Activated T-helper 1 cell treated with Interleukin-2 at 50 U/mL for 16 hours (primary cell): ENCODE results near the gene CST7.

Source experiments
- DNase-seq: peaks from one replicate; pipeline ENCODE4 v3.0.0-alpha.2; 2020; ENCODE audit warnings: low read depth

Gene CST7

DNA sequence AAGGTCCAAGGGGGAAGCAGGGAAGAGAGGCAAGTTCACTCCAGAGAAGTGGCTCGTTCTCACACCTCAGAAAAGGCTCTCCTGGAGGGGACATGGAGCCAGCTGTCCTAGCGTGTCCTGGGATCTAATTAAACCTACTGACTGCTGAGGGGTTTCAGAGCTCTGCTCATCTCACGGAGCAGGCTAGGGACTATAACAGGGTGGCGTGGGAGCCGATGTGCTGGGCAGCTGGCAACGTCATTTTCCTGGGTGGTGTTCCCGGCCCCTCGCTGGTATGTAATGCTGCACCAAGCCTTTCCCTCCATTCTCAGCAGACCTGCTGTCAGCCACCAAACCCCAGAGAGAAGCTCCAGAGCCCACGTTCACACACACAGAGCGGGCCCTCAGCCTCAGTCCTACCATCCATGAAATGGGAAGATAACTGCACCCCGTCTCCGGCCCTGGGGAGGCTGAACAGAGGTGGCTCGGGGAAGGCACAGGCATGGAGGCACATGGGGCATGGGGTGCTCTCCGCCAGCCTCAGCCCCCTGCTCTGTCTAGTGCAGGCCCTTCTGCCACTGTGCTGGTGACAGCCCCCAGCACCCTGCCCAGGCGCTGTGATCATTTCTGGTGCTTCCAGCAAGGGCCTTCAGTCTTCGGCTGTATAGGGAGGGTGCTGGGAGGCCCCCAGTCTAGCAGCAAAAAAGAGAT is 1.9 kb downstream of the CST7 start:
- DNase-seq = no peak

DNA sequence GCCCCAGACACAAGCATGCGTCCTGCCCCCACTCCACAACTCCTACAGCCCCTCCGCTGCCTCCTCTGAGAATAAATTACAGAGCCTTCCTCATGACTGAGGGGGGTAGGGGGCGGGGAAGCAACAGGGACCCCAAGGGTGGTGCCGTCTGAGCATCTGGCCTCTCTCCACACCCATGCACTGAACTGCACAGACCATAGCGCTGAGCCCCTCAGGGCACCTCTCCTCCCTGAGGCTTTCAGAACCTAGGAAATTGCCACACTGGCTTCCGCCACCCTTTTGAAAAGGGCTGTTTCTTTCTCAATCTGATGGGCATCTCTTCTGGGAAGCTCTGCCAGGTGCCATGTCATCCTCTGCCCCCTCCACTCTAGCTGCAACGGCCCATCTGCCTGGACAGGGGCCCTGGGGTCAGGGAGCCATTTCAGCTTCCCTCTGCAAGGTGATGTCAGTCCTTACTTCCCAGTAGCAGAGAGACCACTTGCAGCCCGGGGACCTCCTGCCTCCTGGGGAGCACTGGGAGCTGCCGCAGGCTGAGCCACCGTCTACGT is 2.5 kb downstream of the CST7 start:
- DNase-seq = no peak

DNA sequence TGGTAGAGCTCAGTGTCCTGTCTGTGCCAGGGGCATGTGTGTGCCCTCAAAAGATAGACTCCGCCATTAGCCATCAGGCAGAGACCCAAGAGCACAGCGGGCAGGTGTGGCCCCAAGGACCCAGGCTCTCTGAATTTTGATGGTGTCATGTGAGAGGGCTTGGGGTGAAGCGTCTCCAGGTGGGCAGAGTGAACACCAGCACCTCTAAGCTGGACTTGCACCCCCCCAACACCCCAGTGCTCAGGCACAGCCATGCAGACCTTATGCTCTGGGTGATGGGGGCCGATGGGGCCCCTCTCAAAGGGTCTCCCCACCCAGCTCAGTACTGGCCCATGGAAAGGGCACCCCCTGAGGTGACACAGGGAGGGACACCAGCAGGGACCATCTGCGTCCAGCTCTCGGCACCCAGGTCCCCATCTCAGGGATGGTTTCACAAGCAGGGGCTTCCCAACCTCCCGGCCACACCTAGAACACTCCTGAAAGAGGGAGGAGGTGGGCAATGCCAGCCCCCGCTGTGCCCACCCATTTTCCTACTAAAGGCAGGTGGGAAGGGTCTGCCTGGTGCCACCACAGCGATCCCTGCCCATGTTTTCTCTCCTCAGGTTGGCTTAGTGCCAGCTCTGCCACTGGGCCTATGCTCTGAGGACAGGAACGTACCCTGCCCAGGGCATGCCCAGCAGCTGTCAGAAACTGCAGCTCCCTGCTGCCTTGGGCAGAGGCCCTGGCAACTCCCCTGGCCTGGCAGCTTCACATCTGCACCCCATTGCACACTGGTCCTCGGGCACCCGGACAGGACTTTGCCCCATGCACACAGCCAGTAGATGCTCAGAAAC is 3.5 kb downstream of the CST7 start:
- no peak for DNase-seq

DNA sequence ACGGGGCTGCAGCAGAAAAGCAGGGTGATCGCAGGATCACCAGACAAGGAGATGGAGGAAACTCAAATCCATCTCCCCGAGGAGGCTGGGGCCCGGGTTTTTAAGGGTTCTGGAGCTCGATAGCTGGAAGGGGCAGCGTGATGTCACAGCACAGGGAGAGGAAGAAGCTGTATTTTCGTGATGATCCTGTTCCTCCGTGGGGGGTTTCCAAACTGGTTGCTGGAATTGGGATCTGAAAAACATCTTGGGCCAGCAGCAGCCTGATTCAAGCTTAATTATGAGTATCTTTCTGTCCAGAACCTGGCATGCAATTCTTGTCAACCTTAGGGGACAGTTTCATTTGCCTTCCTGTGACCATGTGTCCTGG is 4.1 kb downstream of the CST7 start:
- DNase-seq = no peak

DNA sequence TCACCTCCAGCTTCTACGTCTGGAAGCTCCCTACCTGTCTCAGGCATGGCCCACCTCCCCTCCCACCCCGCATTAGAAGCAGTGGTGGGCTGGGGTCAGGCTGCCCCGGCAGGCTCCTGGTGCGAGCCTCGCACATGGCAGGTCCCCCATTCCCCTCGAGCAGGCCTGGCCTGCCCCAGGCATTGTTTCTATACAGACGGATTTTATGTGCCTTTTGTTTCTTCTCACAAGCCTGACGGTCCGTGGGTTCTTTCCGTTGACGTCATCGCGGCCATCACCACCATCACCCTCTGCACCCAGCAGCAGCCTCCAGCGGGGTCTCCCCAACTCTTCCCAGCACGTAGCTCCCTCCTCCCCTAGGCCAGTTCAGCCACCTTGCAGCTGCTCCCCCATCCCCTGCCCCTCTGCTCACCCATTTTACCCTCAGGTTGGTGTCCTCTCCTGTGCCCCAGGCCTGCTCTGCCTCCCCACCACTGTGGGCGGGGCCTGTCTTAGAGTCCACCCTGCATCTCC is 4.6 kb downstream of the CST7 start:
- DNase-seq = no peak

DNA sequence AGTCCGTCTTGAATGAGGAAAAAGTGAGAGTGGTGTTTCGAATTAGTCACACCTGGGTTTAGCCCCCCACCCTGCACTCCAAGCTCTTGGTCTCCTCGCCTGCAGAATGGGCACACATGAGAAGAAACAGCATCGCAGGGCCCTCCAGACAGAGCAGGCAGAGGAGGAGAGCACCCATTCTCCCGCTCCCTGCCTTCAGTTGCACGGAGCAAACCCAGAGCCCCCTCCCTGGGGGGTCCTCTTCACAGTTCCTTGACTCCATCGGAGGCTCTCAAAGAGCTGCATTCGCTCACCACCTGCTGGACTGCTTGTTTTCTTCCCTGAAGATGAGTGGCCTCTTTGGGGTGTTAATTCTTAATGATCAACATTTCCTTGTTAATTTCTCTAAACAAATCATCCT is 5.1 kb downstream of the CST7 start:
- no peak for DNase-seq

DNA sequence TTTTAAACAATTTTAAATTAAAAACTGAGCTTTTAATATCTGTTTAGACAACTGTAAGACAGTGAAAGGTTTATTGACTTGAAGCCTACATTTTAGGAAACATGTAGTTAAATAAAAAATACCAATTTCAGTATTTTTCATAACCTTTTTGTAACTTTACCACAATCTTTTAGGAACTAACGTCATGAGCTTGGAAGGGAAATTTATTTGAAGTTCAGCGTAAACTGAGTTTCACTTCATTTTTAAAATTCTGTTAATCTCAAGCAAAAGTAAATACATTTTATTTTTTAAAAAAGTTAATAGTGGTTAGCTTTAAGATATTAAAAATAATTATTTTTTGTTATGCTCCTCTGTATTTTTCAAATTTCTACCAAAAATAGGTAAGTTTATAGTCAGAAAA is 5.5 kb downstream of the CST7 start:
- DNase-seq = no peak

DNA sequence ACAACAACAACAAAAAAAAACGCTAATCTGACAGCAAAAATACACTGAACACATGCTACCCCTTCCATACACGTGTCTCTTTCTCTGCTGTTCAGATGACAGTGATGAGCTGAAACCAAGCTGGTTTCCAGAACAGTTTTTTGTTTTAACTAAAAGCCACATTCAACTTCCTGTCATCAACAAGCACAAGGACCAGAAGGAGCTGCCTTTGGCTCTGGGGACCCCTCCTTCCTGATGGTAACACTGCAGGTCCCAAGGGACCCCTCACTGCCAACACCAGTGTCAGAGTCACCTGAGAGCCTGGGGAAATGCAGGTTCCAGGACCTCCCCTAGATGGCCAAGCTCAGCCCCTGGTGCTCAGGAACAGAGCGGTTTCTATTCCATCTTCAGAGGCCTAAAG is 6.0 kb downstream of the CST7 start:
- DNase-seq = no peak

DNA sequence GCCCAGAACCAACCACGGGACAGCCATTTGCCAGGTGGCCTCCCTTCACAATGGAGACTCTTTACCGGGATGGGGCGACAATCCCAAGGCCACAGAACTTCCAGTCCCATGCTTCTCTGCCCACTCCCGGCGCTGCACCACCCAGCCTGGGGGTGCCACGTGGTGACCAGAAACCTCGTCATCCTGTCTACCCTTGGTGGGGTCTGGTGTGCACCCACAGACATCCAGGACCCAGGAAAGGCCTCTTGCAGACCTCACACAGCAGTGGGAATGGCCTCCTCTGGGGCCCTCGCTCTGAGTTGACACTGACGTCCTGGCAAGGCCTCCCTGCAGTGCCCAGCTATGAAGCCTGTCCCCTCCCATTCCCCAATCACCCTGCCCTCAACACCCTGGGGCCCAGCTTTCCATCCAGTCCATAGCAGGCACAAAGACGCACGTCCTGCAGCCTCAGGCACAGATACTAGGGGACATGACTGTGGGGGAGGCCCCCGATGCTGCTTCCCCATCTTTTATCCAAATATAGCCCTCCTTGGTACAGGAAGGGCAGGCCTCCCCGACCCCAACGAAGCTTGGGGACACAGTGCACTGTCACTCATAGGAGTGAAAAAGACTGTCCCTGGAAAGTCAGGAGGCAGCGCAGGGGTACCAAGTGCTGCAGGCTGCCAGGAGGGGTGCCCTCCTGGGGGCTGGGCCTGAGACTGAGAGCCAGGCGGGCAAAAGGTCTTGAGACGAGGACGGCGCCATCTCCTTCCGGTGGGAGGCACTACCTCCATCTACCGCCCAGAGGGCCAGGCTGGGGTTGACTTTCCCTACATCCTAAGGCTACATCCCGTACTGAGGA is 7.2 kb downstream of the CST7 start:
- DNase-seq = no peak

DNA sequence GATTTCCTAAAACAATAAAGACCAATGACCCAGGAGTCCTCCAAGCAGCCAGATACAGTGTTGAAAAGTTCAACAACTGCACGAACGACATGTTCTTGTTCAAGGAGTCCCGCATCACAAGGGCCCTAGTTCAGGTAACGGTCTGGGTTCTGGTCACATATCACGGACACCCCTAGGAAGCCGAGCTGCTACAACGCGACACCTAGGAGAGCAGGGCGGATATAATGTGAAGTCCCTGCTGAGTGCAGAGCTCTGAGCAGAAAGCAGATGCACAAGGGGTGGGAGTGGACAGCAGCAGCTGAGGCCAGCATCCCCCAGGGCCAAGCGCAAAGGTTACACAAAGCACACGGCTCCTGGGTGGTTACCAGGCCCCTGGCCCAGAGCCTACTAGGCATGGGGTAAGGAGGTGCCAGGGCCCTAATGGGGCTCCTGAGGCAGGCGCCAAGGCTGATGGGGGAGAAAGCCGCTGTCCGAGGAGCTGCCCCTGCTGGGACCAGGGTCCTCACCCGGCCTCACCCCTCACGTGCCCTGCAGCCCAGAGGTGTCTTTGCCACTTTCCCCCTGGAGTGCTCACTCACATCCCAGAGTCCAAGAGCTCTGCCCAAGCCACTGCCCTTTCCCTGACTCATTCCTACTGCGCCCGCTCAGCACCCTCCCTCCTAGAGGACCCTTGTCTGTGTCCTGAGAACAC is 8.4 kb downstream of the CST7 start:
- no peak for DNase-seq

DNA sequence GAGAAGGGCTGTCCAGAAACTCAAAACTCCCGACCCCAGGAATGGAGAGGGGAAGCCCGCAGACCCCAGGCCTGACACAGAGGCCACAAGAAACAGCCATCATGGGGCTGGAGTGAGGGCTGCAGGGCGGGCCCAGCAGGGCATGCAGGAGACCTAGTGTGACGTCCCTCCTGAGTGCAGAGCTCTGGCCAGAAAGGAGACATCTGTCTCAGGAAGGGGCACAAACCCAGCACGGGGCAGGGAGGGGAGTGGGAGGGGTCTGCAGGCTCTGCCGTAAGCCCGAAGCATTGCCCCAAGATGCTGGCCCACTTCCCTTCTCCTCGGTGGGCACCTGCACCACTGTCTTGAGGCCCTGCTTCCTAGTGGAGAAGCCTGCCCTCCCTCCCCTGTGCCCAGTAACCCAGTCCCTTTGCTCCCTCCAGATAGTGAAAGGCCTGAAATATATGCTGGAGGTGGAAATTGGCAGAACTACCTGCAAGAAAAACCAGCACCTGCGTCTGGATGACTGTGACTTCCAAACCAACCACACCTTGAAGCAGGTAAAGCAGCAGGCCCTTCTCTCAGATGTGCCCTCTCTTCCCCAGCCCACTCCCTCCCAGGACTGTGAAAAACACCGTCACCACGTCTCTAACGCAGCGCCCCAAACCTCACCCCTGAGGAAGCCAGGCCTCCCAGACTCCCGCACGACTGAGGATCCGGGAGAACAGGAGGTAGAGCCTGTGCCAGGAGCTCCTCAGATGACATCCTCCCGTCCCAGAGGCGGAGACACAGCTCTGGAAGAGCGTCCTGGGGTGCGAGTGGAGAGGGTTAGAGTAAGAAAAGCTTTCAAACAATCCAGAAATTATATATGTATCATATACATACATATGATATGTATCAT is 9.7 kb downstream of the CST7 start:
- no peak for DNase-seq

DNA sequence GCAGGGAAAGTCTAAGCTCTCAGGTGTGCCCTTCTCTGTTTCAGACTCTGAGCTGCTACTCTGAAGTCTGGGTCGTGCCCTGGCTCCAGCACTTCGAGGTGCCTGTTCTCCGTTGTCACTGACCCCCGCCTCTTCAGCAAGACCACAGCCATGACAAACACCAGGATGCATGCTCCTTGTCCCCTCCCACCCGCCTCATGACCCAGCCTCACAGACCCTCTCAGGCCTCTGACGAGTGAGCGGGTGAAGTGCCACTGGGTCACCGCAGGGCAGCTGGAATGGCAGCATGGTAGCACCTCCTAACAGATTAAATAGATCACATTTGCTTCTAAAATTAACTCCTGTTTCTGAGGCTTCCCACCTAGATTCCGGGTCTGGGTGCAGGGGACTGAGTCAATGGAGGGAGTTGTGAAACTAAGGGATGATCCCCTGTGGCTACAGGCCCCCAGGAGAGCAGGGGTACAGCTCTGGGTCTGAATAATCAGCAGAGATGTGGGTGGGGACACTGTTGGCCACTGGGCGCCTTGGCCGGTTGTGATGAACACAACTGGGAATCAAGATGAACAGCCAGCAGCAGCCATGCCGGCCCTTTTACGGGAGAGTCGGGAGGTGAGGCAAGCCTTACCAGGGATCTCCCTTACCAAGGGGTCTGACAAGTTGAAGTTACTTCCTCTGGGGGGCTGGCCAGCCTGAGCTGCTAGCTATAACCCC is 10.7 kb downstream of the CST7 start:
- no peak for DNase-seq

DNA sequence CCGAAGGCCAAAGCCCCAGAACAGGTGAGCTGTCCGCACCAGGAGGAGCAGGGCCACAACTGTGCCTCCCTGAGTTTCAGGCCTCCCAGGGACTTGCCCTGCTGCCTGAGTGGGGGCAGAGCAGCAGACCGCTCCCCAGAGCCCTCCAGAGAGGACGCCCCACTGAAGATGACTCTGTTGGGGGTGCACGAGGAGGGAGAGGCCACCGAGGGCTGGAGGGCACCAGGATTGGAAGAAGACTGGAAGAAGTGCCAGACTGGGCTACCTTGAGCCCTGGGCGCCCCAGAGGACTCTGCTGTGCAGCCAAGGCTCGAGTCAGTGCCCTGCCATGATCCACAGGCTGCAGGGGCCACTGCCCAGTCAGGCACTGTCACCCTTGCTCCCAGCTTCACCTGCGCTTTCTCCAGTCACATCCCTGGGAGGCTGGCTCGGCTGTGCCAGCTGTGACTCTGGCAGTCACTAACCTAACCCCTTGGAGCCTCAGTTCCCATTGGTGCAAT is 11.3 kb downstream of the CST7 start:
- DNase-seq = no peak

DNA sequence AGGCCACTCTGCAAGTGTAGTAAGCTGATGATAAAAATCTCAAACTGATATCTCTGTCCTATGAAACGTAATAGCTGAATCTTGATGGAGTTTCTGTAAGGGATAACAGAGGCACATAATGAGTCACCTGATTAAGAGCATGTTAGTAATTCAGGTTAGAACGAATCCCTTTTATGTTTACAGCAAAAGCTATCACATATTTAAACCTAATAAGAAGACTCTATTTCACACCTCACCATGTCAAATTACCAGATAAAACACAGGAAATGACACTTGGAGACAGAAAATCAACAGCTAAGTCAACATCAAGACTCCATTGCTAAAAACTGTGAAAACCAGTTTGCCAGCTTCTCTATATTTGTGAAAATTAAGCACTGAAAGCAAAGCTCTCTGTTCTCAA is 11.8 kb downstream of the CST7 start:
- no peak for DNase-seq

DNA sequence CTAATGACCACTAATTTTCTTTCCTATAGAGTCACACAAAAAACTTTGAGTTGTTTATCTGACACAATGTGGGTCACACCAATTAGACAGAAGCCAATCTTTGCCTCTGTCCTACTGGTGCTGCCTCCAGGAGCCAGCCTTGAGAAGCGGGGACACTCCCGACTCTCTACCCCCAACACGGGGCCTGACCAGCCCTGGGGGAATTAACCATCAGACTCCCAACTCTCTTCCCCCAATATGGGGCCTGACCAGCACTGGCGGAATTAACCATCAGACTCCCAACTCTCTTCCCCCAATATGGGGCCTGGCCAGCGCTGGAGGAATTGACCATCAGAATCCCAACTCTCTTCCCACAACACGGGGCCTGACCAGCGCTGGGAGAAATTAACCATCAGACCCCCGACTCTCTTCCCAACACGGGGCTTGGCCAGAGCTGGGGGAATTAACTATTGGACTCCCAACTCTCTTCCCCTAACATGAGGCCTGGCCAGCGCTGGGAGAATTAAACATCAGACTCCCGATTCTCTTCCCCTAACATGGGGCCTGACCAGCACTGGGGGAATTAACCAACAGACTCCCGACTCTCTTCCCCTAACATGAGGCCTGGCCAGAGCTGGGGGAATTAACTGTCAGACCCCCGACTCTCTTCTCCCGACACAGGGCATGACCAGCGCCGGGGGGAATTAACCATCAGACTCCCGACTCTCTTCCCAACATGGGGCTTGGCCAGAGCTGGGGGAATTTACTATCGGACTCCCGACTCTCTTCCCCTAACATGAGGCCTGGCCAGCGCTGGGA is 12.5 kb downstream of the CST7 start:
- DNase-seq = no peak

DNA sequence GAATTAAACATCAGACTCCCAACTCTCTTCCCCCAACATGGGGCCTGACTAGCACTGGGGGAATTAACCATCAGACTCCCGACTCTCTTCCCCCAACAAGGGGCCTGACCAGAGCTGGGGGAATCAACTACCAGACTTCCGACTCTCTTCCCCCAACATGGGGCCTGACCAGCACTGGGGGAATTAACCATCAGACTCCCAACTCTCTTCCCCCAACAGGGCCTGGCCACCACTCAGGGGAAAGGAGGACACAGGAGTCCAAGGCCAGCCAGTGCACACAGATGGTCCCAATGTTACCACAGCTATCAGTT is 13.1 kb downstream of the CST7 start:
- no peak for DNase-seq

DNA sequence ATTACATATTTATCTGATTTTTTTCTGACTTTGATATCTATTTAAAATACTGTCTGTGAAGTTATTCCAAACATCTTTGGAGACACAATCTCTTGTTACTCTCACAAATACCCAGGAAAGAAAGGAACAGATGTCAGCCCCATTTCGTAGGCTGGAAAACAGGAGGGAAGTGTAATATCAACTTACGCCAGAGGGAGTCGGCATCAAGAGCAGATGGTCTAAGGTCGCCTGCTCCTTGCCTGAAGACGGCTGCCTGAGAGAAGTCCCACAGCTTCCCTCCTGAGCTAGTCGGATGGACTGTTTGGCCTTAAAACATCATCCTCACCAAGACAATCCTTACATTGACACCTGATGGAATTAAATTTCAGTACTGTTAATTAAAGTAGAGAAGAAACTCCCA is 13.4 kb downstream of the CST7 start:
- no peak for DNase-seq

DNA sequence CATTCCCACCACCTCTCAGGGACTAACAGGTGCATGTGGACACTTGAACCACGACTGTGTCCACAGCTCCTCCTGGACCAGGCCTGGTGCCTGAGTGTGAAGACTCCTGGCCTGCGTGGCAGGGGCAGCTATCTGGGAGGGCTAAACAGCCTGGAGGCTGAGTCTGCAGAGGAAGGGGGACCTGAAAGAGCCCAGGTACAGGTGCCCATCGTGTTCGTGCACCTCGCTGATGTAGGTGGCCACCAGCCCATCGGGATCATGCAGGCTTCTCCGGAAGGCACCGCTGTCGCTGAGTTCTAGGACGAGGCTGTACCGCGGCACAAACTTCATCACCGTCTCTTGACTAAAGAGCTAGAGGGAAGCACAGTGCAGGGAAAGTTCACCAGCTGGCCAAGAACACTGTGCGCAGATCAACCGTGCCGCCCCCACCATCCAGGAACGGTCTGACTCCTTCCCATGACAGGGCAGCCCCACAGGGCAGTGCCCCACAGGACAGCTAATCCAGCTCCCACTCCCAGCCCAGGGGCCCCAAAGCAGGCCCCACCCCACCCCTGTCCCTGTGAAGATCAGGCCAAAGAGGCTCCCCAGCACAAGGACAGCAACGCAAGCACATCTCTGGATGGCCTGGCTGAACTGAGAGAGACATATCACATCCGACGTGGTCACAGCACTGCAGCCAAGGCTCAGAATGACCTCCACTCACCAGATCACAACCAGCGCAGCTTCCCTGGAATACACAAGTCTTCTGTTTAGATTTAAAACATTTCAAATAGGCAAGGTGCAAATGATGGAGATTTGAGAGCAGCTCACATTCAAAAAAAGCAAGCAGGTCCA is 14.8 kb downstream of the CST7 start:
- no peak for DNase-seq

DNA sequence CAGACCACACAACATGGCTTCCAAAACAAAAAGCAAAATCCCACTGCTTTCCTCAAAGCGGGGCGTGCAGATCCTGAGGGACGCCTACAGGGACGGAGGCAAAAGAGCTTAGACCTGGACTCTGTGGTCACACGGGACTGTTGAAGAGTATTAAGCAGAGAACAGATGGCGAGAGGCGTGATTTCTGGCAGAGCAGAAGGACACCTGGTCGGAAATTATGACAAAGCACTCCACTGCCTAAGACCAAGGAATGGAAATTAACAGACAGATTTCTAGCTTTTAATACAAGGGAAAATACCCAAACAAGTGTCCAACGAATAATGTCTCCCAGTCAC is 15.4 kb downstream of the CST7 start:
- DNase-seq = no peak
